Mesodermal cell (in vitro differentiated cells): ENCODE measurements around the gene NPRL2.

Experiments used
- H3K27ac ChIP-seq: 2 replicates; pipeline ENCODE4 v1.7.0; 2013; ENCODE audit warnings: mild to moderate bottlenecking, low read depth, low read length, moderate library complexity; ENCODE audit not compliant: severe bottlenecking
- H3K36me3 ChIP-seq: 2 replicates; pipeline ENCODE4 v1.7.1; 2013; ENCODE audit warnings: mild to moderate bottlenecking, low read length, moderate library complexity; ENCODE audit not compliant: control insufficient read depth, insufficient read depth
- H3K4me1 ChIP-seq: one replicate; pipeline ENCODE4 v1.7.1; 2013; ENCODE audit warnings: mild to moderate bottlenecking, low read length; ENCODE audit not compliant: insufficient read depth, control insufficient read depth, poor library complexity, severe bottlenecking
- H3K4me3 ChIP-seq: 2 replicates; pipeline ENCODE4 v1.7.0; 2013; ENCODE audit warnings: low read length, control low read depth, mild to moderate bottlenecking; ENCODE audit not compliant: insufficient read depth, poor library complexity, severe bottlenecking; ENCODE audit errors: extremely low read depth
- H3K9me3 ChIP-seq: 2 replicates; pipeline ENCODE4 v1.7.1; 2013; ENCODE audit warnings: mild to moderate bottlenecking, low read length, moderate library complexity; ENCODE audit not compliant: control insufficient read depth
- WGBS, 2 experiments: methylation state at CpG; one replicate each; pipeline ENCODE4 v1.1.5; 2013; ENCODE audit warnings: missing lambda C conversion rate in 2 of 2; ENCODE audit not compliant: insufficient coverage in 2 of 2; 5-methylcytosine and 5-hydroxymethylcytosine counted together

NPRL2 gene

DNA sequence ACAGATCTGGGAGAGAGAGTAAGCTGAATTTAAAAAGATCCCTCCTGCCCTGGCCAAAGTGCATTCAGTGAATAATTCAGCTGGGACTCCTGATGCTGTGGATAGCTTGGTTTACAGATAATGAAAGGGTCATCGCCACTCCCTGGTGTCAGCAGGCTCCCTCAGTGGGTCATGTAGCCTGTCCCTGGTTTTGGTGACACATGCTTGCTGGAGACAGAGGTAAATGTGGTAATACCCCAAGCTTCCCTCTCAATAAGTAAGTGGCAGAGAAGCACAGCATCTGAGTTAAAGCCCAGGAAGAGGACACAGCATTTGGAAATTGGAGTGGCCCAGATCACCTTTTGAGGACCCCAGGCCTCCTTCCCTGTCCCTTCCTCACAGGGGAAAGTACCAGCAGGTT is 6.9 kb upstream of the NPRL2 start:
- WGBS, 2 experiments: 80% methylated on average over 1 of the region's 1 CpG; no CpG with 5 or more reads in 1 of the 2 experiments
- no peaks in the 10 kb centered on the region for H3K9me3 ChIP-seq
- H3K36me3 ChIP-seq: peaks cover 51% of the 10 kb centered on the region
- peak overlapping the region; percentile 85 for H3K4me3 ChIP-seq
- H3K27ac ChIP-seq: no peak overlapping the region
- peaks cover 21% of the 10 kb centered on the region for H3K4me1 ChIP-seq

DNA sequence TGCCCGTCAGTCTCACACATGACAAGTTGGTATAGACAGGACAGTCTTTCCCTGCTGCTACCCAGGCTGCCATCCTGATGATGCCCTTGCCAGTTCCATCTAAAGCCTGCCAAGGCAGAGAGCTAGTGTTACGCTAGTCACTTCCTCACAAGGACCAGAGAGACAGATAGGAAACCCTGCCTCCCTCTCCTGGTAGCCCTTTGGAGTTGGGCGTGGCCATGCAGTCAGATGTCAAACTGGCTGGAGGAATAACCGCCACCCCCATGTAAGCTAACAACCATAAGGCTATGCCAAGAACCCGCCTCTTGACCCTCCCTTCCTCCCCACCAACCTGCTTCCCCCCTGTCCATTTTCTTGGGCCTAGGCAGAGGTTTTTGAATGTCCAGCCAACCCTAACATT is 6.0 kb upstream of the NPRL2 start:
- Histone ChIP-seq H3K9me3 (no peaks in the 10 kb centered on the region), H3K4me1 (peaks cover 21% of the 10 kb centered on the region), H3K36me3 (peaks cover 51% of the 10 kb centered on the region), H3K4me3 (peak overlapping the region; percentile 85), H3K27ac (no peak overlapping the region)
- WGBS, 2 experiments: 95 to 97% methylated on average over 5 of the region's 5 CpGs

DNA sequence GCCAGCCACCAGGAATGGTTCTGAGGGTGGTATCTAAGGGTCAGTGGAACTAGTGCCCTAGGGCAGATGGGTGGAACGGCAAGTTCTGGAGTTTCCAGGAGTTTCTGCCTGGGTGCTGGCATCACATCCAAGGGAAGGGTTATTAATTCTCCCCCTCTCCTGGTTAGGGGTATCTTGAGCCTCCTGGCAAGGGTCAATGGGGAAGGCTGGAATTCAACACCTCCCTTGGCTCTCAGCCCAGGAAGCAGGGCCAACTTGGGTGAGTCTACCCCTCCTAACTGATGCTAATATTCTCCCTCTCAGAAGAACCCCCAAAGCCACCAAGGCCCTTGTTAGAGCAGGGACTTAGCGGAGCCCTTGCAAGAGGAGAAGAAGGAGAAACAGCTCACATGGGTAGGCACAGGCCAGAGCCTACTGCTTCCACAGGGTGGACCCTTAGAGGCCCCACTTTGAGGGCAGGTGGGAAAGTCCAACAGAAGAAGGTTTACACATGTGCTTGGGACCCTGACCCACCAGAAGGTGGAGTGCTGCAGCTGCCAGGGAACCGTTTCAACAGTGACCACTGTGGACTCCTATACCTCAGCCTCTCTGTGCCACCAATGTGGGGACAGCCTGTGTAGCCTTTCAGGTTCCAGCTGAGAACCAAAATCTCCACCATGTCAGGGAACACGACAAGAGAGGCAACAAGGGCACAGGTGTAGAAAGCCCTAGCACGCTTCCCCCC is 5.4 kb upstream of the NPRL2 start:
- H3K4me3 ChIP-seq: peak overlapping the region; percentile 3
- H3K9me3 ChIP-seq: no peaks in the 10 kb centered on the region
- H3K4me1 ChIP-seq: peaks cover 21% of the 10 kb centered on the region
- WGBS, 2 experiments: 82 to 100% methylated on average over 3 to 4 of the region's 5 CpGs
- peaks cover 51% of the 10 kb centered on the region for H3K36me3 ChIP-seq
- H3K27ac ChIP-seq: no peak overlapping the region

DNA sequence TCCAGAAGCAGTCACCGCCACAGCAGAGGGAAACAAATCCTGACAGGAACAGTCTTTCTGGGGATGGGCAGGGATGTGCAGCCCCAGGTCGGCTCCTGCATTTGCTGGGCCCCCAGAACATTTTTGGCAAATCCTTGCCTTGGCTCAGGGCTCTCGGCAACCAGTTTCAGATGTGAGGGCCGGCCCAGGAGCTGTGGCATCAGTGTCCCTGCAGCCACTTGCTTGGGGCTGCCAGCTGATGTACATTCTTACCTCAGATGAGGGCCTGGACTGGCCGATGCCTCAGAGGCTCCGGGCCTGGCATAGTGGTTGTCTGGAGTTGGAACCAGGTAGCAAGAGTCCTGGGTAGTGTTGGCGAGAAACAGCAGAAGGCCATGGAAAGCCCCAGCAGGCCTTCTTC is 4.3 kb upstream of the NPRL2 start:
- peaks cover 21% of the 10 kb centered on the region for H3K4me1 ChIP-seq
- 95 to 98% methylated on average over 6 to 7 of the region's 7 CpGs for WGBS, 2 experiments
- H3K9me3 ChIP-seq: no peaks in the 10 kb centered on the region
- H3K27ac ChIP-seq: no peak overlapping the region
- H3K4me3 ChIP-seq: no peak overlapping the region
- H3K36me3 ChIP-seq: peaks cover 51% of the 10 kb centered on the region

DNA sequence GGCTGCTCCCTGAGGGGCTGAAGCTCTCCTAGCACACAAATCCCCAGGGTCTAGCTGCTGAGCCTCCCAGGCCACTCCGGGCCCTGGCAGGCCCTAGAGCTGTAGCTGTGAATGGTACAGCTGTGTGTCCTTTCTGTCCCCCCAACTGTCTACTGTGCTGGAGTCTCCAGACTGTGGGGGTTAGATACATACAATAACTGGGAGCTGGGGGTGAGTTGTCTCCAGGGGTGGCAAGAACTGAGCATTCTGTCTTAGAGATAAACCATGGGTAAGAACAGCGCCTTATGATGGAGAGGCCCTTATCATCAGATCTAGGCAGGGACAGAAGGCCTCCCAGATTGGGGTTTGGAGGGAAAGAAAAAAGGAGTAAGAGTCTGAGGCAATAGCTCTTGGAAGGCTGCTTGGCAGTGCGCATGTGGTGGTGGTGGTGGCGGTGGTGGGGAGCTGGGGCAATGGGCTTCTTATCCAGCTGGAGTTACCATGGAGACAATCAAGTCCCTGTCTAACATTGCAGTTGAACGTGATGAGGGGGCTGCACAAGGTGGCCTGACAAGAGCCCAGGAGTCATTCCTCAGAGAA is 3.7 kb upstream of the NPRL2 start:
- H3K4me3 ChIP-seq: no peak overlapping the region
- H3K27ac ChIP-seq: no peak overlapping the region
- peaks cover 51% of the 10 kb centered on the region for H3K36me3 ChIP-seq
- peaks cover 21% of the 10 kb centered on the region for H3K4me1 ChIP-seq
- H3K9me3 ChIP-seq: no peaks in the 10 kb centered on the region
- 98% methylated on average over 4 of the region's 5 CpGs for WGBS, 2 experiments

DNA sequence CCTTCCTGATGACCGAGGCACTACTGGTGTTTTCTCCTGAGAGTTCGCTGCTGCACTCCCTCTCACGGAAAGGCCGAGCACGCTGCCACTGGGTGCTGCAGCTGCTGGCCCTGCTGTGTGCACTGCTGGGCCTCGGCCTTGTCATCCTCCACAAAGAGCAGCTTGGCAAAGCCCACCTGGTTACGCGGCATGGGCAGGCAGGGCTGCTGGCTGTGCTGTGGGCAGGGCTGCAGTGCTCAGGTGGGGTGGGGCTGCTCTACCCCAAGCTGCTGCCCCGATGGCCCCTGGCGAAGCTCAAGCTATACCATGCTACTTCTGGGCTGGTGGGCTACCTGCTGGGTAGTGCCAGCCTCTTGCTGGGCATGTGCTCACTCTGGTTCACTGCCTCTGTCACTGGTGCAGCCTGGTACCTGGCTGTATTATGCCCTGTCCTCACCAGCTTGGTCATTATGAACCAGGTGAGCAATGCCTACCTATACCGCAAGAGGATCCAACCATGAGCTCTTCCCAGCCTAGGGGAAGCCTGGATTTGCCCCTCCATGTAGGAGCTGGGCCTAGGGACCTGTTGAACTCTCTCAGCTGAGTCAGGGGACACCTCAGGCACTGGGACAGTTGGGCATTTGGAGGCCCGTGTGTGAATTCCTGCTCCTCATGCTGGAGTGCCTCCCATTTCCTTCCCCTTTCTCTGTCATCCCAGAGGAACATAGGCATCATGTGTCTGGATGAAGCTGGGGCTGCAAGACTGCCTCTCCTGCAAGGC is 2.9 kb upstream of the NPRL2 start:
- Histone ChIP-seq H3K4me3 (no peak overlapping the region), H3K4me1 (peaks cover 21% of the 10 kb centered on the region), H3K36me3 (peaks cover 57% of the 10 kb centered on the region), H3K27ac (no peak overlapping the region), H3K9me3 (no peaks in the 10 kb centered on the region)
- 90 to 92% methylated on average over 11 to 12 of the region's 12 CpGs for WGBS, 2 experiments

DNA sequence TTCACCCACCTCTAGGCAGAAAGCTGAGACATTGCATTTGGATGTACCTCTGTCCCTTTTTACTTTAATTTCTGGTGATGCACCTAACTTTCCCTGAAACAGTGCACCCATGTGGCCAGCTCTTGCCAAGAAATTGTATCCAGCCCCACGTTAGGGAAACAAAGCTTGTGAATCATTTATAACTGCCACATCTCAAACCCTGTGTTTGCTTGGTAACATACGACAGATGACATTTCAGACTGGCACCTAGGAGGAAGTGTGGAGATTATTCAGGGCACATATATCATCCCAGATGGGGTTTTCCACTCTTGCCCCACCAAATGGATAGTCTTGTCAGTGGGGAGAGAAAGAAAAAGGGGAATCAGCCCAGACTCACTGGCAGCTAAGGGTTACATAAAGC is 2.2 kb upstream of the NPRL2 start:
- WGBS, 2 experiments: 43 to 88% methylated on average over 1 of the region's 2 CpGs
- Histone ChIP-seq H3K27ac (no peak overlapping the region), H3K36me3 (peaks cover 58% of the 10 kb centered on the region), H3K9me3 (no peaks in the 10 kb centered on the region), H3K4me1 (peaks cover 14% of the 10 kb centered on the region), H3K4me3 (no peak overlapping the region)

DNA sequence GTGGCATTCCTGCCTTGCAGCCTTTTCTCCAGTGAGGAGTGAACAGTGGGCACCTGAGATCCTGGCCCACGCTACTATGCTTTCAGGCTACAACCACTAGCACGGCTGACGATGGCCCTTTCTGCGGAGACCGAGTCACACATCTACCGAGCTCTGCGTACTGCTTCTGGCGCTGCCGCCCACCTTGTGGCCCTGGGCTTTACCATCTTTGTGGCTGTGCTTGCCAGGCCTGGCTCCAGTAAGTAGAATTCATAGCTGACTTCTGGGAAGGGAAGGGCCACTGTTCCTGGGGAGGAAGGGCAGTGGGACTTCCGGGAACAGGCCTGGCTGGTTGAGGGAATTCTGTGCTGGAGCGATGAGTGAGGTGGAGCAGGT is 735 bp upstream of the NPRL2 start:
- H3K27ac ChIP-seq: no peak overlapping the region
- peaks cover 46% of the 10 kb centered on the region for H3K36me3 ChIP-seq
- WGBS, 2 experiments: 78 to 83% methylated on average over 9 to 11 of the region's 11 CpGs
- H3K4me1 ChIP-seq: no peaks in the 10 kb centered on the region
- no peaks in the 10 kb centered on the region for H3K9me3 ChIP-seq
- peak overlapping the region; percentile 71 for H3K4me3 ChIP-seq

DNA sequence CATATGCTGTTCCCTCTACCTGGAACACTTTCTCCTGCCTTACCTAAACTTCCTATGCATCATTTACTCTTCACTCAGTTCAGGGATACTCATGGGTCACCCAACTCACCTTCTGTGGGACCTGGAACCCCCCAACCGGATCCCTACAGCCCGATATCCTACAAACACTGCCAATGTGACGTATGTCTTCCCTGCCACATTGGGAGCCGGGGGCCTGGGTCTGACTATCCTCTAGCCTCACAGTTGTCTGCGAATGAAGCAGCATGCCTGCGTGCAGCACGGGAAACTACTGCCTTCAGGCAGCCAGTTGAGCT is 405 bp downstream of the NPRL2 start:
- H3K9me3 ChIP-seq: no peaks in the 10 kb centered on the region
- H3K27ac ChIP-seq: no peak overlapping the region
- WGBS, 2 experiments: 57 to 59% methylated on average over 7 of the region's 7 CpGs
- peaks cover 3% of the 10 kb centered on the region for H3K4me1 ChIP-seq
- H3K4me3 ChIP-seq: peak overlapping the region; percentile 71
- peaks cover 35% of the 10 kb centered on the region for H3K36me3 ChIP-seq

DNA sequence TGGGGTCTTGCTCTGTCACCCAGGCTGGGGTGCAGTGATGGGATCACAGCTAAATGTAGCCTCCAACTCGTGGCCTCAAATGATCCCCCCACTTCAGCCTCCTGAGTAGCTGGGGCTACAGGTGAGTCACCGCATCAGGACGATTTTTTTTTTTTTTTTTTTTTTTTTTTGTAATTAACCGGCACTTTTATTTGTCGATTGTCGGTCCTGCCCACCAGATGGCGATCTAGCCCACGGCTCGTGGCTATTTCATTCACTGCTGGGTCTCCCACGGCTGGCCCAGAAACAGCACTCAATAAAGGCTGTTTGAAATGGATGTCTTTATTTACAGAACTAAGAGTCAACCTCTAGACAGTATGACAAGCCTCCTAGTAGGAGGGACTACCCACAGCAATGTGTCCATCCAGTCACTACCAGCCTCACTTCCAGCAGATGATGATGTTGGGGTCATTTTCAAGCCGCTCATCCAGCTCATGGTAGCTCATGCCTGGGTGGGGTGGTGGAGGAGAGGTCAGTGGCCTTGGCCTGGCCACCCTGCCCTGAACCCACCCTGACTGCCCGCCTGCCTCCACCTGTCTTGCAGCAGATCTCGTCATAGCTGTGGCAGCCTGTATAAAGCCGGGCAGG is 3.3 kb downstream of the NPRL2 start:
- Histone ChIP-seq H3K4me1 (peaks cover 6% of the 10 kb centered on the region), H3K36me3 (peaks cover 13% of the 10 kb centered on the region), H3K27ac (no peak overlapping the region), H3K9me3 (no peaks in the 10 kb centered on the region), H3K4me3 (no peak overlapping the region)
- WGBS, 2 experiments: 68 to 88% methylated on average over 4 to 5 of the region's 14 CpGs
